Ovary (tissue), 10 donors: Measurements from ENCODE around the gene TRIM10. TPM values are rescaled to one million over a fixed set of nuclear protein-coding genes. Genes with fewer than 3 reads are reported as not detected.

Source experiments
- DNase-seq, 5 donors: peaks; one replicate each; pipeline ENCODE4 v3.0.0-alpha.2; 2019 to 2020
- H3K27ac ChIP-seq, 2 donors: fragments of 200-600 bp; one replicate each; pipeline versions ENCODE4 v1.5.1 to v1.8.0; 2019 to 2022
- H3K27me3 ChIP-seq: fragments of 200-600 bp; one replicate; pipeline ENCODE4 v1.8.0; 2022
- H3K36me3 ChIP-seq: fragments of 200-600 bp; sonication (generic); one replicate; pipeline ENCODE4 v1.5.1; 2019
- H3K4me1 ChIP-seq: one replicate; pipeline ENCODE4 v1.8.1; 2013; ENCODE audit warnings: mild to moderate bottlenecking, moderate library complexity; ENCODE audit not compliant: insufficient read depth
- H3K4me3 ChIP-seq: fragments of 200-600 bp; sonication (generic); one replicate; pipeline ENCODE4 v1.5.1; 2017
- H3K9me3 ChIP-seq, 2 donors: fragments of 200-600 bp in 1 of 2; sonication (generic) in 1 of 2; one replicate each; pipeline versions ENCODE4 v1.5.1 to v1.8.1; 2013 to 2019; ENCODE audit warnings: mild to moderate bottlenecking in 1 of 2, moderate library complexity in 1 of 2
- CTCF ChIP-seq, 3 donors: fragments of 450-650 bp in 2 of 3; fragments of 200-600 bp in 1 of 3; IDR thresholded peaks; one replicate each; pipeline versions ENCODE4 v1.5.1 to v1.8.0; 2016 to 2022; ENCODE audit warnings: antibody characterized with exemption in 3 of 3, mild to moderate bottlenecking in 1 of 3
- EP300 ChIP-seq: sonication (generic); formaldehyde crosslinking; IDR thresholded peaks from one replicate; pipeline ENCODE4 v1.6.1; 2017; ENCODE audit warnings: antibody characterized with exemption
- POLR2A ChIP-seq: fragments of 450-650 bp; IDR thresholded peaks from one replicate; pipeline ENCODE4 v1.6.1; 2017; ENCODE audit warnings: antibody characterized with exemption, mild to moderate bottlenecking, moderate library complexity
- WGBS, 3 donors: extraction: QIAGEN DNeasy Blood & Tissue Kit in 1 of 3; methylation state at CpG; one replicate each; pipeline versions ENCODE4 v1.1.5 to v1.1.7; 2013 to 2017; 5-methylcytosine and 5-hydroxymethylcytosine counted together
- intact Hi-C, 4 donors: fragments of 100-400 bp; cut with DNase I; formaldehyde crosslinking; loops; one replicate each; pipeline versions ENCODE4 v1.11.0 to v1.15.1; 2022 to 2023
- long read RNA-seq, 3 donors: library from polyadenylated mRNA in 2 of 3; unstranded in 2 of 3; transcript quantifications; one replicate each; pipeline ENCODE4 v2.0.0 and lab custom pipeline, GENCODE V29; 2021 to 2026
- polyA plus RNA-seq, 2 donors: library from polyadenylated mRNA; stranded (reverse); fragments of 200-250 nt in 1 of 2; fragments of 350-450 nt in 1 of 2; fragmentation: Illumina TruSeq in 1 of 2; extraction: RNeasy Lipid Tissue Mini Kit (QIAGEN cat#74804) in 1 of 2; gene quantifications; one replicate each; pipeline ENCODE4 v1.2.3, GENCODE V29; 2013 to 2014
- total RNA-seq, 7 donors: library from RNA; depleted of rRNA in 2 of 7; stranded (reverse); fragments of >200 nt in 2 of 7; fragmentation: NEBNext Ultra II Directional in 3 of 7; extraction: Animal tissue kit (Norgen Biotek cat#: 25700) in 3 of 7; gene quantifications; one replicate each; pipeline versions ENCODE4 v1.1.0 to v1.2.4, GENCODE V29; 2016 to 2023
- donor health status: DM: no; HTN: no; CAD: no; lungs with moderate emphysema.
- donor health status: DM: no; HTN: no; CAD: no.
- donor health status: Bipolar disorder and iron deficiency.
- donor health status: DM: yes; HTN: yes; CAD: no.
- donor health status: DM: no; HTN: no; CAD: no.
- donor health status: DM: yes; HTN: yes; CAD: no.

Gene TRIM10, protein sequence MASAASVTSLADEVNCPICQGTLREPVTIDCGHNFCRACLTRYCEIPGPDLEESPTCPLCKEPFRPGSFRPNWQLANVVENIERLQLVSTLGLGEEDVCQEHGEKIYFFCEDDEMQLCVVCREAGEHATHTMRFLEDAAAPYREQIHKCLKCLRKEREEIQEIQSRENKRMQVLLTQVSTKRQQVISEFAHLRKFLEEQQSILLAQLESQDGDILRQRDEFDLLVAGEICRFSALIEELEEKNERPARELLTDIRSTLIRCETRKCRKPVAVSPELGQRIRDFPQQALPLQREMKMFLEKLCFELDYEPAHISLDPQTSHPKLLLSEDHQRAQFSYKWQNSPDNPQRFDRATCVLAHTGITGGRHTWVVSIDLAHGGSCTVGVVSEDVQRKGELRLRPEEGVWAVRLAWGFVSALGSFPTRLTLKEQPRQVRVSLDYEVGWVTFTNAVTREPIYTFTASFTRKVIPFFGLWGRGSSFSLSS
- total RNA-seq (under 1 TPM in 1 of 7 donors, not detected in 6; 0.10 TPM), polyA plus RNA-seq (not detected)
- long read RNA-seq, donor 1: 0 reads
- long read RNA-seq, donor 2: 0 reads
- long read RNA-seq, donor 3: 0 reads

DNA sequence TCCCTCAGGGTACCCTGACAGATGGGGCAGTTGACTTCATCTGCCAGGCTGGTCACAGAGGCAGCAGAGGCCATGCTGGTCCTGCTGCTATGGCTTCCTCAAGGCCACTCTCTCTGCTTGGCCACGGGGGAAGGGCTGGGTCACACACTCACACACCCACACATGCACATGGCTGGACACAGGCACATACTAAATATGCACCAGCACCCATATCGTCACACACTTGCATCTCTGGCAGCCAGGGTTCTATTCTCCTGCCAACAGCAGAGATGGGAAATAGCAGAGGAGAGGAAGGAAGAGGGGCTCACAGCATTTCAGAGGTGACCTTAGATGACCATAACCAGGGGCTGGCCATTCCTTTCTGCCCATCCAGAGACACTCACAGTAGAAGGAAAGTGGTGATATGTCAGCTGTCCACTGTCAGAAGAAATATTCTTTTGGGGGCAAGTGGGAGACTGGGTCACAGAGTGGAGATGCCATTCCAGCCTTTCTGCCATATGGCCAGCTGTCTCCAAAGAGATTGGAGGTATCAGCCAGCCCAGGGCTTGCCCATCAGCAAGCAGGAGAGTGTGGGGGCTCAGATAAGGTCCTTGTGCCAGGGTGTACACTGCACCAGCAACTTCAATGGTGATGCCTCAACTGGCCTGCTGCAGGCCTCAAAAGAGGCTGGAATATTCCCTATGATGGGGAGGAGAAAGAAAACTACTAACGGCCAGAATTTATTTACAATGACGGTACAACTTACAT, at the start of gene TRIM10:
Gene TRIM10, minus strand, starts transcription at position 427 of the 747 bp plus-strand sequence. Its CDS starts 353 bp downstream, at position 74.
- intact Hi-C loops: loop anchor here in 1 of 4 donors (5.0 kb wide), 1 partner anchor 1589 kb away; no protein-coding TSS in a partner anchor
- Histone ChIP-seq H3K9me3 (no peaks in the 10 kb centered on the region), H3K27ac (no peak within 1 kb of the TSS), H3K27me3 (no peaks in the 10 kb centered on the region), H3K4me1 (no peaks in the 10 kb centered on the region), H3K4me3 (no peak within 1 kb of the TSS), H3K36me3 (no peaks in the 10 kb centered on the region)
- TF ChIP-seq POLR2A: no peak
- no peak for TF ChIP-seq CTCF (IDR thresholded peaks at IDR 0.05)
- no peak for TF ChIP-seq EP300
- DNase-seq: no peak
- WGBS, 3 donors: 62 to 70% (median 70%) methylated on average over 4 of the region's 4 CpGs

GRCh38 chr6:30207619-30208295, 46.7 kb upstream of the TRIM10 start:
- intact Hi-C loops: no loop called here
- H3K4me1 ChIP-seq: peaks cover 13% of the 10 kb centered on the region
- WGBS, 3 donors: 71 to 79% (median 76%) methylated on average over 4 of the region's 4 CpGs
- no peak overlapping the region for H3K27ac ChIP-seq
- H3K9me3 ChIP-seq: no peaks in the 10 kb centered on the region
- DNase-seq: no peak
- no peak overlapping the region for H3K4me3 ChIP-seq
- TF ChIP-seq EP300 (no peak), CTCF (IDR thresholded peaks at IDR 0.05) (no peak), POLR2A (no peak)
- no peaks in the 10 kb centered on the region for H3K36me3 ChIP-seq
- no peaks in the 10 kb centered on the region for H3K27me3 ChIP-seq

GRCh38 chr6:30206799-30207618, 46.0 kb upstream of the TRIM10 start:
- Histone ChIP-seq H3K36me3 (no peaks in the 10 kb centered on the region), H3K4me3 (no peak overlapping the region), H3K9me3 (no peaks in the 10 kb centered on the region), H3K27ac (no peak overlapping the region), H3K4me1 (peaks cover 12% of the 10 kb centered on the region), H3K27me3 (no peaks in the 10 kb centered on the region)
- DNase-seq: peak in 1 of 5 donors; percentile 30
- intact Hi-C loops: no loop called here
- TF ChIP-seq EP300 (no peak), POLR2A (no peak), CTCF (IDR thresholded peaks at IDR 0.05) (no peak)
- WGBS, 3 donors: 52 to 55% (median 54%) methylated on average over 11 of the region's 11 CpGs
